HG03575 (cell line): ENCODE data around the gene NABP1.

Source experiments
- ATAC-seq: cut with Tn5 transposase; IDR thresholded peaks from one replicate; pipeline ENCODE4 v1.9.1; 2021; ENCODE audit not compliant: unreplicated experiment, insufficient number of reproducible peaks, low FRiP score; ENCODE audit errors: extremely low read depth

The NABP1 gene

GRCh38 chr2:191730263-191730662, 52.3 kb downstream of the NABP1 start:
- ATAC-seq = no peak
